Hepatocyte (in vitro differentiated cells): ENCODE data around the gene F2R. TPM values are rescaled to one million over a fixed set of nuclear protein-coding genes. Genes with fewer than 3 reads are reported as not detected.

Experiments
- DNase-seq: peaks from one replicate; pipeline ENCODE4 v3.0.0-alpha.2; 2016; ENCODE audit warnings: low spot score
- H2AFZ ChIP-seq: fragments of 200-600 bp; sonication (generic); 2 replicates; pipeline ENCODE4 v1.6.0; 2016; ENCODE audit warnings: antibody characterized with exemption, mild to moderate bottlenecking
- H3K27ac ChIP-seq: fragments of 200-600 bp; sonication (generic); 2 replicates; pipeline ENCODE4 v1.5.1; 2016; ENCODE audit warnings: mild to moderate bottlenecking
- H3K27me3 ChIP-seq: fragments of 200-600 bp; sonication (generic); 2 replicates; pipeline ENCODE4 v1.6.1; 2016
- H3K36me3 ChIP-seq: fragments of 200-600 bp; sonication (generic); replicated peaks from 2 replicates; pipeline ENCODE4 v1.5.1; 2016; ENCODE audit warnings: low read depth; ENCODE audit not compliant: insufficient read depth
- H3K4me1 ChIP-seq: fragments of 200-600 bp; sonication (generic); 2 replicates; pipeline ENCODE4 v1.5.1; 2016; ENCODE audit warnings: mild to moderate bottlenecking, moderate library complexity; ENCODE audit not compliant: insufficient read depth
- H3K4me2 ChIP-seq: fragments of 200-600 bp; sonication (generic); 2 replicates; pipeline ENCODE4 v1.6.0; 2016
- H3K4me3 ChIP-seq: fragments of 200-600 bp; sonication (generic); 2 replicates; pipeline ENCODE4 v1.5.1; 2016; ENCODE audit warnings: mild to moderate bottlenecking
- H3K79me2 ChIP-seq: fragments of 200-600 bp; sonication (generic); 2 replicates; pipeline ENCODE4 v1.6.0; 2017; ENCODE audit warnings: mild to moderate bottlenecking
- H3K9me2 ChIP-seq: fragments of 200-600 bp; sonication (generic); replicated peaks from 2 replicates; pipeline ENCODE4 v1.6.0; 2017; ENCODE audit warnings: mild to moderate bottlenecking; ENCODE audit not compliant: insufficient read depth
- H3K9me3 ChIP-seq: fragments of 200-600 bp; sonication (generic); 2 replicates; pipeline ENCODE4 v1.5.1; 2016; ENCODE audit warnings: low read depth, mild to moderate bottlenecking
- H4K20me1 ChIP-seq: fragments of 200-600 bp; sonication (generic); 2 replicates; pipeline ENCODE4 v1.6.0; 2016; ENCODE audit warnings: mild to moderate bottlenecking; ENCODE audit not compliant: insufficient read depth, poor library complexity, severe bottlenecking
- EZH2 ChIP-seq: fragments of 200-600 bp; sonication (generic); IDR thresholded peaks from 2 replicates; pipeline ENCODE4 v1.6.1; 2016; ENCODE audit warnings: antibody characterized with exemption, mild to moderate bottlenecking, borderline replicate concordance
- EZH2phosphoT487 ChIP-seq: fragments of 200-600 bp; sonication (generic); IDR thresholded peaks from one replicate; pipeline ENCODE4 v1.6.1; 2018; ENCODE audit warnings: antibody characterized with exemption, mild to moderate bottlenecking, low read depth, moderate library complexity; ENCODE audit not compliant: unreplicated experiment, severe bottlenecking
- WGBS: methylation state at CpG from one replicate; pipeline ENCODE4 v1.1.6; 2016; ENCODE audit warnings: low lambda C conversion rate; ENCODE audit errors: missing lambda C conversion rate; 5-methylcytosine and 5-hydroxymethylcytosine counted together
- polyA plus RNA-seq: library from polyadenylated mRNA; unstranded; fragments of >200 nt; fragmentation: Nextera tagmentation; extraction: Ambion mirVana; gene quantifications from 2 replicates; pipeline ENCODE4 v1.2.1, GENCODE V29; 2016
- total RNA-seq: library from RNA; depleted of rRNA; stranded (reverse); fragments of >200 nt; gene quantifications from 2 replicates; pipeline ENCODE4 v1.2.3, GENCODE V29; 2014
- TF ChIP-seq, protein P1 (sequence below): fragments of 200-600 bp; sonication (generic); IDR thresholded peaks from 2 replicates; pipeline ENCODE4 v1.5.1; 2016; ENCODE audit warnings: antibody characterized with exemption, mild to moderate bottlenecking; ENCODE audit not compliant: poor library complexity

F2R gene
- total RNA-seq (48.1 and 48.9 TPM in 2 replicates), polyA plus RNA-seq (27.1 and 33.5 TPM in 2 replicates)

DNA sequence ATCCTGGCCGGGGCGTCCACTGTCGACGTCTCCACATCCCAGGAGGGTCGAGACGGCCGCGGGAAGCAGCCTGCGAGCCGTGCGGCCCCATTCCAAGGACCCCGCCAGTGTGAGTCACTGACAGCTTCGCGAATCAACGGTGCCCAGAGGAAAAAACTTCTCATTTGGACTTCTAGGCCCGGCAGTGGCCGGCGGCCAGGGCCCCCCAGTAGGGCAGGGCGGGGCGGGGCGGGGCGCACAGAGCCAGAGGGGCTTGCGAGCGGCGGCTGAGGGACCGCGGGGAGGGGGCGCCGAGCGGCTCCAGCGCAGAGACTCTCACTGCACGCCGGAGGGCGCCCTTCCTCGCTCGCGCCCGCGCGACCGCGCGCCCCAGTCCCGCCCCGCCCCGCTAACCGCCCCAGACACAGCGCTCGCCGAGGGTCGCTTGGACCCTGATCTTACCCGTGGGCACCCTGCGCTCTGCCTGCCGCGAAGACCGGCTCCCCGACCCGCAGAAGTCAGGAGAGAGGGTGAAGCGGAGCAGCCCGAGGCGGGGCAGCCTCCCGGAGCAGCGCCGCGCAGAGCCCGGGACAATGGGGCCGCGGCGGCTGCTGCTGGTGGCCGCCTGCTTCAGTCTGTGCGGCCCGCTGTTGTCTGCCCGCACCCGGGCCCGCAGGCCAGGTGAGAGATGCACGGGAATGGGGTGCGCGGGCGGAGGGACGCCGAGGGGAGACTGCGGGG lies at the start of gene F2R:
F2R (plus strand) TSS at position 391 of the 720 bp plus-strand sequence; CDS start at position 573, 182 bp downstream.
- peaks cover 8% of the 10 kb centered on the region for H3K27me3 ChIP-seq
- peak; percentile 83 for DNase-seq
- TF ChIP-seq EZH2 (no peak), EZH2phosphoT487 (no peak)
- TF ChIP-seq, protein P1, sequence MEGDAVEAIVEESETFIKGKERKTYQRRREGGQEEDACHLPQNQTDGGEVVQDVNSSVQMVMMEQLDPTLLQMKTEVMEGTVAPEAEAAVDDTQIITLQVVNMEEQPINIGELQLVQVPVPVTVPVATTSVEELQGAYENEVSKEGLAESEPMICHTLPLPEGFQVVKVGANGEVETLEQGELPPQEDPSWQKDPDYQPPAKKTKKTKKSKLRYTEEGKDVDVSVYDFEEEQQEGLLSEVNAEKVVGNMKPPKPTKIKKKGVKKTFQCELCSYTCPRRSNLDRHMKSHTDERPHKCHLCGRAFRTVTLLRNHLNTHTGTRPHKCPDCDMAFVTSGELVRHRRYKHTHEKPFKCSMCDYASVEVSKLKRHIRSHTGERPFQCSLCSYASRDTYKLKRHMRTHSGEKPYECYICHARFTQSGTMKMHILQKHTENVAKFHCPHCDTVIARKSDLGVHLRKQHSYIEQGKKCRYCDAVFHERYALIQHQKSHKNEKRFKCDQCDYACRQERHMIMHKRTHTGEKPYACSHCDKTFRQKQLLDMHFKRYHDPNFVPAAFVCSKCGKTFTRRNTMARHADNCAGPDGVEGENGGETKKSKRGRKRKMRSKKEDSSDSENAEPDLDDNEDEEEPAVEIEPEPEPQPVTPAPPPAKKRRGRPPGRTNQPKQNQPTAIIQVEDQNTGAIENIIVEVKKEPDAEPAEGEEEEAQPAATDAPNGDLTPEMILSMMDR = peak; percentile 50
- WGBS = under 1% methylated on average over 40 of the region's 82 CpGs
- H3K4me1 ChIP-seq = peaks cover 4% of the 10 kb centered on the region
- peaks cover 45% of the 10 kb centered on the region for H3K79me2 ChIP-seq
- H3K4me3 ChIP-seq = peak within 1 kb of the TSS; percentile 100
- H2AFZ ChIP-seq = peak within 1 kb of the TSS; percentile 90
- H4K20me1 ChIP-seq = no peaks in the 10 kb centered on the region
- H3K36me3 ChIP-seq = no peaks in the 10 kb centered on the region
- no peaks in the 10 kb centered on the region for H3K9me2 ChIP-seq
- H3K4me2 ChIP-seq = peak within 1 kb of the TSS; percentile 94
- no peaks in the 10 kb centered on the region for H3K9me3 ChIP-seq
- peak within 1 kb of the TSS; percentile 81 for H3K27ac ChIP-seq

- no peaks in the 10 kb centered on the region for H3K9me3 ChIP-seq
- no peaks in the 10 kb centered on the region for H3K79me2 ChIP-seq
- no peaks in the 10 kb centered on the region for H3K36me3 ChIP-seq
- 87% methylated on average over 2 of the region's 2 CpGs for WGBS
- H3K4me3 ChIP-seq = no peak overlapping the region
- no peaks in the 10 kb centered on the region for H4K20me1 ChIP-seq
- DNase-seq = no peak
- H3K4me2 ChIP-seq = no peak overlapping the region
- no peaks in the 10 kb centered on the region for H3K27me3 ChIP-seq
- no peaks in the 10 kb centered on the region for H3K4me1 ChIP-seq
- no peak overlapping the region for H2AFZ ChIP-seq
- H3K9me2 ChIP-seq = no peaks in the 10 kb centered on the region
- no peak overlapping the region for H3K27ac ChIP-seq
- no peak for TF ChIP-seq EZH2phosphoT487
- no peak for TF ChIP-seq EZH2
- TF ChIP-seq, protein P1 = no peak
Observed at GRCh38 chr5:76667495-76667894, 48.4 kb upstream of the F2R start.

DNA sequence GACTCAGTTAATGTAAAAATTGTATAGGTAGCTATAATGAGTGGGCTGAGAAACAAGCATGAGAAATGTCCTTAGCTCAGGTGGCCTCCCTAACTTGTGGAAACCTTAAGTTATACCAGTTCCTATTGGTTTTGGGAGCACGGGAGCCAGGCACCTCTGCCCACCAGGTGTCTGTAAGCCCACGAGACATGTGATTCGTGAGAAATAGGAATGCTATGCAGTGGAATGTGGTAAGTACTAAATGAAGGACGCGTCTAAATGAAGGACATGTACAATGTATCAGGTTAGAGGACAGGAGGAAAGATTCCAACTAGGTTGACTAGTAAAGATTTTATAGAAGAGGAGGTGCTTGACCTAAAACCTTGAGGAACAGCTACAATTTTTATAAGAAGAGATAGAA lies 46.7 kb upstream of the F2R start:
- no peaks in the 10 kb centered on the region for H3K9me2 ChIP-seq
- no peaks in the 10 kb centered on the region for H3K36me3 ChIP-seq
- H4K20me1 ChIP-seq = no peaks in the 10 kb centered on the region
- no peak for TF ChIP-seq EZH2
- TF ChIP-seq EZH2phosphoT487 = no peak
- TF ChIP-seq, protein P1 = no peak
- no peak overlapping the region for H3K4me2 ChIP-seq
- no peak overlapping the region for H2AFZ ChIP-seq
- H3K27ac ChIP-seq = no peak overlapping the region
- peaks cover 9% of the 10 kb centered on the region for H3K4me1 ChIP-seq
- WGBS = 96% methylated on average over 5 of the region's 5 CpGs
- H3K4me3 ChIP-seq = no peak overlapping the region
- H3K9me3 ChIP-seq = no peaks in the 10 kb centered on the region
- no peak for DNase-seq
- H3K79me2 ChIP-seq = no peaks in the 10 kb centered on the region
- no peaks in the 10 kb centered on the region for H3K27me3 ChIP-seq
